BLaER1 (cell line): ENCODE measurements around the gene DHRSX.
A peak's percentile ranks its signal among the peaks of the same experiment; 100 is the strongest.

Experiments used
- H3K27ac ChIP-seq: shearing (Covaris generic); formaldehyde crosslinking; 2 replicates; pipeline ENCODE4 v1.8.1; 2022
- H3K27me3 ChIP-seq: shearing (Covaris generic); formaldehyde crosslinking; 2 replicates; pipeline ENCODE4 v1.8.1; 2022
- H3K36me3 ChIP-seq: shearing (Covaris generic); formaldehyde crosslinking; 2 replicates; pipeline ENCODE4 v1.8.1; 2022
- H3K4me1 ChIP-seq: shearing (Covaris generic); formaldehyde crosslinking; 2 replicates; pipeline ENCODE4 v1.8.1; 2022
- H3K4me2 ChIP-seq: shearing (Covaris generic); formaldehyde crosslinking; 2 replicates; pipeline ENCODE4 v1.8.1; 2022
- H3K4me3 ChIP-seq: shearing (Covaris generic); formaldehyde crosslinking; 2 replicates; pipeline ENCODE4 v1.8.1; 2022
- H3K9ac ChIP-seq: shearing (Covaris generic); formaldehyde crosslinking; 2 replicates; pipeline ENCODE4 v1.8.1; 2022
- H3K9me3 ChIP-seq: shearing (Covaris generic); formaldehyde crosslinking; 2 replicates; pipeline ENCODE4 v1.8.1; 2022
- H4K20me1 ChIP-seq: shearing (Covaris generic); formaldehyde crosslinking; 2 replicates; pipeline ENCODE4 v1.8.1; 2022
- Cebpa-rat ChIP-seq: shearing (Covaris generic); IDR thresholded peaks from 2 replicates; pipeline ENCODE4 v1.8.1; 2022

The DHRSX gene

DNA sequence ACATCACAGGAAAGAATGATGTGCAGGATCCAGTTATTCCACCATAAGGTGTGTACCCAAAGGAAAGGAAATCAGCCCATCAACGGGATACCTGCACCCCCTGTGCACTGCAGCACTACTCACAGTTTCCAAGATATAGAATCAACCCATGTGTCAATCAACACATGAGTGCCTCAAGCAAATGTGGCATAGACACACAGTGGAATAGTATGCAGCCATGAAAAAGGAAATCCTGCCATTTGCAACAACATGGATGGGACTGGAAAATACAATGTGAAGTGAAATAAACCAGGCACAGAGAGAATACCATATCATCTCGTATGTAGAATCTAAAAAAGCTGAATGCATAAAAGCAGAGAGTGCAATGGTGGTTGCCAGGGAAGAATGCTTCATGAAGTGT lies 53.3 kb downstream of the DHRSX start:
- no peak overlapping the region for H3K4me2 ChIP-seq
- peaks cover 50% of the 10 kb centered on the region for H3K9me3 ChIP-seq
- no peaks in the 10 kb centered on the region; the same call in 1 of the 2 replicates for H4K20me1 ChIP-seq
- H3K27ac ChIP-seq, result no peak overlapping the region
- no peaks in the 10 kb centered on the region for H3K27me3 ChIP-seq
- TF ChIP-seq Cebpa-rat, result no peak
- no peak overlapping the region for H3K4me3 ChIP-seq
- peaks cover 32% of the 10 kb centered on the region for H3K4me1 ChIP-seq
- no peak overlapping the region for H3K9ac ChIP-seq
- H3K36me3 ChIP-seq, result peaks cover 59% of the 10 kb centered on the region

- no peak overlapping the region for H3K4me2 ChIP-seq
Observed at GRCh38 chrX:2446815-2447214, 54.0 kb downstream of the DHRSX start.

DNA sequence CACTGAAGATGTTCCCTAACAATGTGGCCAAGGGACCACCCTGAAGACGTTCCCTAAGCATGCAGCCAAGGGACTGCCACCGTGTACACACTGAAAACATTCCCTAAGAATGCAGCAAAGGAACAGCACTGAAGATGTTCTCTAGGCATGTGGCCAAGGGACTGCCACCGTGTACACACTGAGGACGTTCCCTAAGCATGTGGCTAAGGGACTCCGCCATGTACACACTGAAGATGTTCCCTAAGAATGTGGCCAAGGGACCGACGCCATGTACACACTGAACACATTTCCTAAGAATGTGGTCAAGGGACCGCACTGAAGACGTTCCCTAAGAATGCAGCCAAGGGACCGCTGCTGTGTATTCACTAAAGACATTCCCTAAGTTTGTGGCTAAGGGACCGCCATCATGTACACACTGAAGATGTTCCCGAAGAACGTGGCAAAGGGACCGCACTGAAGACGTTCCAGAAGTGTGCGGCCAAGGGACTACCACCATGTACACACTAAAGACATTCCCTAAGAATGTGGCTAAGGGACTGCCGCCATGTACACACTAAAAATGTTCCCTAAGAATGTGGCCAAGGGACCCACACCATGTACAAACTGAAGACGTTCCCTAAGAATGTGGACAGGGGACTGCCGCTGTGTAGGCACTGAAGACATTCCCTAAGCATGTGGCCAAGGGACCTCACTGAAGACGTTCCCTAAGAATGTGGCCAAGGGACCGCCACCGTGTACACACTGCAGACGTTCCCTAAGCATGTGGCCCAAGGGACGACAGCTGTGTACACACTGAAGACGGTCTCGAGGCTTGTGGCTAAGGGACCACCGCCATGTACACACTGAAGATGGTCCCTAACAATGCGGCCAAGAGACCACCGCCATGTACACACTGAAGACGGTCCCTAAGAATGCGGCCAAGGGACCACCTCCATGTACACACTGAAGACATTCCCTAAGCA lies 54.8 kb downstream of the DHRSX start:
- no peak overlapping the region for H3K9ac ChIP-seq
- no peak overlapping the region for H3K27ac ChIP-seq
- H3K9me3 ChIP-seq, result peaks cover 53% of the 10 kb centered on the region
- peaks cover 19% of the 10 kb centered on the region for H3K4me1 ChIP-seq
- H3K4me3 ChIP-seq, result no peak overlapping the region
- no peaks in the 10 kb centered on the region for H4K20me1 ChIP-seq
- H3K4me2 ChIP-seq, result no peak overlapping the region
- H3K27me3 ChIP-seq, result no peaks in the 10 kb centered on the region
- no peak for TF ChIP-seq Cebpa-rat
- peaks cover 65% of the 10 kb centered on the region for H3K36me3 ChIP-seq

More at GRCh38 chrX:2446815-2447214, 54.0 kb downstream of the DHRSX start:
- Histone ChIP-seq H4K20me1 (no peaks in the 10 kb centered on the region; the same call in 1 of the 2 replicates), H3K9me3 (peaks cover 44% of the 10 kb centered on the region), H3K4me3 (no peak overlapping the region), H3K36me3 (peaks cover 57% of the 10 kb centered on the region), H3K27ac (no peak overlapping the region), H3K27me3 (no peaks in the 10 kb centered on the region), H3K9ac (no peak overlapping the region), H3K4me1 (peaks cover 28% of the 10 kb centered on the region)
- TF ChIP-seq Cebpa-rat, result no peak

GRCh38 chrX:2442694-2443093 lies 58.1 kb downstream of the DHRSX start:
- Histone ChIP-seq H3K9ac (no peak overlapping the region), H4K20me1 (no peaks in the 10 kb centered on the region), H3K4me2 (no peak overlapping the region), H3K36me3 (peaks cover 91% of the 10 kb centered on the region), H3K4me3 (no peak overlapping the region), H3K27ac (no peak overlapping the region), H3K4me1 (no peaks in the 10 kb centered on the region), H3K9me3 (peaks cover 67% of the 10 kb centered on the region), H3K27me3 (no peaks in the 10 kb centered on the region)
- no peak for TF ChIP-seq Cebpa-rat

- Histone ChIP-seq H3K36me3 (peaks cover 87% of the 10 kb centered on the region), H3K27ac (no peak overlapping the region), H3K9ac (no peak overlapping the region), H3K4me1 (peaks cover 6% of the 10 kb centered on the region), H3K27me3 (no peaks in the 10 kb centered on the region), H3K9me3 (peaks cover 55% of the 10 kb centered on the region), H3K4me3 (no peak overlapping the region), H3K4me2 (no peak overlapping the region), H4K20me1 (no peaks in the 10 kb centered on the region)
- no peak for TF ChIP-seq Cebpa-rat
Observed at GRCh38 chrX:2441466-2441865, 59.3 kb downstream of the DHRSX start.

GRCh38 chrX:2439613-2440012 lies 61.2 kb downstream of the DHRSX start:
- Histone ChIP-seq H3K4me2 (no peak overlapping the region), H3K4me3 (peak overlapping the region; percentile 12; the same call in 1 of the 2 replicates), H3K36me3 (peaks cover 68% of the 10 kb centered on the region), H3K4me1 (peaks cover 24% of the 10 kb centered on the region), H3K27ac (no peak overlapping the region), H3K9ac (no peak overlapping the region), H3K27me3 (no peaks in the 10 kb centered on the region), H3K9me3 (peaks cover 39% of the 10 kb centered on the region), H4K20me1 (no peaks in the 10 kb centered on the region)
- TF ChIP-seq Cebpa-rat, result no peak

GRCh38 chrX:2435465-2435864 lies 65.3 kb downstream of the DHRSX start:
- TF ChIP-seq Cebpa-rat, result no peak
- Histone ChIP-seq H3K4me2 (peak overlapping the region; percentile 73), H3K27me3 (no peaks in the 10 kb centered on the region), H3K4me3 (no peak overlapping the region), H3K27ac (peak overlapping the region; percentile 49), H4K20me1 (no peaks in the 10 kb centered on the region), H3K9ac (no peak overlapping the region), H3K9me3 (peaks cover 14% of the 10 kb centered on the region), H3K36me3 (peaks cover 42% of the 10 kb centered on the region), H3K4me1 (peaks cover 64% of the 10 kb centered on the region)

DNA sequence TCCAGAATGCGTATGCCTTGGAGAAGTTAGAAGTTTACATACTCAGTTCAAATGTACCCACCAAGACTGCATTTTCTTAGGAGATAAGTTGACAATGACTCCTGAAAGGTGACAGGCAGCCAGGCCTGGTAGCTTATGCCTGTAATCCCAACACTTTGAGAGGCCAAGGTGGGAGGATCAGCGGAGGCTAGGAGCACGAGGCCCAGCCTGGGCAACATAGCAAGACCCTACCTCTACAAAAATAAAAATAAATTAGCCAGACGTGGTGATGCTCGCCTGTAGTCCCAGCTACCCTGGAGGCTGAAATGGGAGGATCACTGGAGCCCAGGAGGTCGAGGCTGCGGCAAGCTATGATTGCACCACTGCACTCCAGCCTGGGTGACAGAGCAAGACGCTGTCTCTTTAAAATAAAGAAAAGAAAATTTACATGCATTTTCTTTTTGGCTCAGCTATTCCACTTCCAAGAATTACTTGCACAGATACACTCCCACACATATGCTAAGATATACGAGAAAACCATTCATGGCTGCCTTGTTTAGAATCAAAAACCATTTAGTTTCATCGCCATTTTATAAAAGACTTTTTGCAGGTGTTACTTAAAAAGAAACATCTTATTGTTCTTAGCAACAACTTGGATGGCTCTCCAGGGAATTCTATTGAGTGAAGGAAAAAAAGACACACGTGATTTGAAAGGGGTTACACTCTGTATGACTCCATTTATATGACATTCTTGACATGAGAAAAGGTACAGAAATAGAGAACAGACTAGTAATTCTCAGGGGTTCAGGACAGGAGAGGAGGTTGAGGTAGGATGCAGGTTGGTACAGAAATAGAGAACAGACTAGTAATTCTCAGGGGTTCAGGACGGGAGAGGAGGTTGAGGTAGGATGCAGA lies 66.3 kb downstream of the DHRSX start:
- no peaks in the 10 kb centered on the region for H4K20me1 ChIP-seq
- H3K9ac ChIP-seq, result no peak overlapping the region
- H3K4me3 ChIP-seq, result no peak overlapping the region
- H3K9me3 ChIP-seq, result peaks cover 5% of the 10 kb centered on the region
- peaks cover 33% of the 10 kb centered on the region for H3K36me3 ChIP-seq
- H3K4me1 ChIP-seq, result peaks cover 73% of the 10 kb centered on the region
- no peaks in the 10 kb centered on the region for H3K27me3 ChIP-seq
- H3K27ac ChIP-seq, result peak overlapping the region; percentile 49
- H3K4me2 ChIP-seq, result peak overlapping the region; percentile 73
- no peak for TF ChIP-seq Cebpa-rat

DNA sequence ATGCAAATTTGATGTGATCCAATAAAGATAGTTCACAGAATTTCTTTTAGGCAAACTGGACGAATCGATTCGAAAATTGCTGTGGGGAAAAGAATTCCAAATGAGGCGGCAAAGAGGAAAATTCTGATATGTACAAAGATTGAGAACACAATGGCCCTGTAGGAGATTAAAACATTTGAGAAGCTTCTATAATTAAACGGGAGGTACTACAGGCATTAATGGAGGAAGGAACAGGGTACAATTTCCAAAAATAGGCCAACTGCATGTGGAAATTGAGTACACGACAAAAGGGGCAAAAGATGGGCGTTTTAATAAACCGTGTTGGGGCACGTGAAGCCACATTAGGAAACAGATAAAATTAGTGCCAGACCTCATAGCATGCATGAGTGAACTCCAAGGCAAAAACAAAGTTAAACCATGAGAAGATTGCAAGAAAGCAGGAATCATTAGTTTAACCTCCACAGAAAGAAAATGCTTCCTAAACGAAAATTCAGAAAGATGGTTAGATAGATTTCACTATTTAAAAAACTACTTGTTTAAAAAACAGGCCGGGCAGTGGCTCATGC lies 68.4 kb downstream of the DHRSX start:
- Histone ChIP-seq H3K27me3 (no peaks in the 10 kb centered on the region), H3K27ac (peak overlapping the region; percentile 92), H3K4me1 (peaks cover 77% of the 10 kb centered on the region), H3K4me2 (peak overlapping the region; percentile 78), H3K9me3 (peaks cover 18% of the 10 kb centered on the region), H4K20me1 (no peaks in the 10 kb centered on the region), H3K9ac (peak overlapping the region; percentile 74), H3K4me3 (peak overlapping the region; percentile 43), H3K36me3 (peaks cover 25% of the 10 kb centered on the region)
- TF ChIP-seq Cebpa-rat, result no peak
